Dermis blood vessel endothelial cell (primary cell): ENCODE results near the gene SLC25A15. TPM values are rescaled to one million over a fixed set of nuclear protein-coding genes. Genes with fewer than 3 reads are reported as not detected.
"Not testable (repeated sequence)": the region's sequence is repeated elsewhere in the genome, so short reads cannot be mapped to it uniquely, and the experiment has no call there.

Source experiments
- DNase-seq: peaks from one replicate; pipeline ENCODE4 v3.0.0; 2010
- total RNA-seq: library from RNA; depleted of rRNA; stranded (reverse); fragments of >200 nt; gene quantifications from 2 replicates; pipeline ENCODE4 v1.2.3, GENCODE V29; 2014

SLC25A15 gene
- total RNA-seq, 1 donor from 2014 or later: 16.8 TPM

GRCh38 chr13:40814803-40815202 is 25.4 kb downstream of the SLC25A15 start:
- DNase-seq: no peak

- no peak for DNase-seq
These were observed 29.5 kb downstream of the SLC25A15 start for GRCh38 chr13:40818926-40819325.

GRCh38 chr13:40819797-40820315 is 30.4 kb downstream of the SLC25A15 start:
- no peak for DNase-seq

- not testable (repeated sequence) for DNase-seq
These were observed 50.3 kb downstream of the SLC25A15 start for GRCh38 chr13:40839725-40840124.

- not testable (repeated sequence) for DNase-seq
These were observed 51.5 kb downstream of the SLC25A15 start for GRCh38 chr13:40840955-40841354.

Other genes with a start within 250 kb of the SLC25A15 start
- 35.4 and 60.4 TPM in 2 replicates for gene FOXO1, start 123.0 kb upstream of the SLC25A15 start, total RNA-seq
- gene MRPS31, start 18.4 kb upstream of the SLC25A15 start, total RNA-seq: 17.0 and 17.2 TPM in 2 replicates
- 95.5 and 124 TPM in 2 replicates for gene ELF1, start 229.7 kb downstream of the SLC25A15 start, total RNA-seq